GM19395 (cell line): ENCODE results near the gene AKR1D1.
A peak's percentile ranks its signal among the peaks of the same experiment; 100 is the strongest.
"Not testable (repeated sequence)": the region's sequence is repeated elsewhere in the genome, so short reads cannot be mapped to it uniquely, and the experiment has no call there.

ENCODE experiments used
- ATAC-seq: cut with Tn5 transposase; IDR thresholded peaks from one replicate; pipeline ENCODE4 v1.9.1; 2021; ENCODE audit warnings: mild to moderate bottlenecking, moderate library complexity; ENCODE audit not compliant: unreplicated experiment

Gene AKR1D1, protein sequence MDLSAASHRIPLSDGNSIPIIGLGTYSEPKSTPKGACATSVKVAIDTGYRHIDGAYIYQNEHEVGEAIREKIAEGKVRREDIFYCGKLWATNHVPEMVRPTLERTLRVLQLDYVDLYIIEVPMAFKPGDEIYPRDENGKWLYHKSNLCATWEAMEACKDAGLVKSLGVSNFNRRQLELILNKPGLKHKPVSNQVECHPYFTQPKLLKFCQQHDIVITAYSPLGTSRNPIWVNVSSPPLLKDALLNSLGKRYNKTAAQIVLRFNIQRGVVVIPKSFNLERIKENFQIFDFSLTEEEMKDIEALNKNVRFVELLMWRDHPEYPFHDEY

DNA sequence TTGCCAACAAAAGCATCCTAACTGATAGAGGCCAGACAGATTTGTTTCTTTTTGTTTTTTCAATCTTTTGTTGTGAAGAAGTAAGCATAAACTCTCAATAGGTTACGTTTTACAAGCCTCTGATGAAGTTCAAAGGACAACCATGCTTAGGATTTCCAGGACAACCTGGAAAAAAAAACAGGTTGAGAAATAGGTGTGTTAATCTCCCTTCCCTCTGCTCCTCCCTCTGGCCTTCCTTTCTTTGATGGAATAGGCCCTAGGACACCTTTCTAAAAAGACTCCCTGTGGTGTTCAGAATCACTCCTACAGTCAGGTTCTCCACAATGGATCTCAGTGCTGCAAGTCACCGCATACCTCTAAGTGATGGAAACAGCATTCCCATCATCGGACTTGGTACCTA, at the start of gene AKR1D1:
TSS of gene AKR1D1 (plus strand) at position 264 of the 400 bp plus-strand sequence. CDS start at position 324, 60 bp downstream.
- ATAC-seq: no peak

DNA sequence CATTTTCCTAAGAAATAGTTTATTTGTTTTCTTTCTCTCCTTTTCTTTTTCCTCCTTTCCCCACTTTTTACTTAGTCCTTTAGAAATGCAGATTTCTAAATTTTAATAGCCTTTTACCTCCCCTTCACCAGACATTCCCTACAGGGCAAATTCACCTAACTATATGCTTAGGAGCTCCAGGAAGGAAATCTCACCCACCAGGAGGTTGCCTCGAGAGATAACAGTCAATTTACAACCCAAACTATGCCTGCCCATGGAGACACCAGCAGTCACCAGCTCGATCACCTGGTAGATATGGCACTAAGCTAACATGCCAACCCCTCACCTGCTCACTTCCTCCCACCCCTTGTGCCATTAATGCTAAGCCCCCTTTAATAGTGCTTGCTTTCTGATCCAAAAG, 49.2 kb upstream of the AKR1D1 start:
- no peak for ATAC-seq

DNA sequence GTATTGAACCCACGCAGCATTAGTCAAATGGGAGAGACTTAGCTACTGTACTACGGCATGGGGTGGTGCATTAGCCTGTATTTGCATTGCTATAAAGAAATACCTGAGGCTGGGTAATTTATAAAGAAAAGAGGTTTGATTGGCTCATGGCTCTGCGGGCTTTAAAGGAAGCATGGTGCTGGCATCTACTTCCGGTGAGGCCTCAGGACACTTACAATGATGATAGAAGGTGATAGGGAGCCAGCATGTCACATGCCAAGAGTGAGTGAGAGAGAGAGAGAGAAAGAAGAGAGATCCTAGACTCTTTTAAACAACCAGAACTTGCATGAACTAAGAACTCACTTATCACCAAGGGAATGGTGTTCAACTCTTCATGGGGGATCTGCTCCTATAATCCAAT, 47.1 kb upstream of the AKR1D1 start:
- ATAC-seq: no peak

DNA sequence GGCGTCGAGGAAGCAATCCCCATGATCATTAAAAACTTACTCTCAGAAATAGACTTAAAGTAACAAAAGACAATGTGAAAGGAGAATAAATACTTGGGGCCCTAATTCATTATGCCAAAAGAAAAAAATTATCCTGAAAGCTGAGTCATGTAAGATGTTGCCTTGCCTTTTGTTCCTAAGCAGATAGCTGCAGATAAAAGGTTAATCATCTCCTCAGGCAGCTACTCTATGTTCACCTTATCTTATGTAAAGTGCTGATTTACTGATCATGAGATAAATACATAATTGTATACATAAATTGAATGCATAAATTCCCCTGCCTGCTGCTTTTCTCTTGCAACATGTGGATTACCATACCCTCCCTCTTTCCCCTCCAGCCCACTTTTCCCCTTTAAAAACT, 46.3 kb upstream of the AKR1D1 start:
- no peak for ATAC-seq

DNA sequence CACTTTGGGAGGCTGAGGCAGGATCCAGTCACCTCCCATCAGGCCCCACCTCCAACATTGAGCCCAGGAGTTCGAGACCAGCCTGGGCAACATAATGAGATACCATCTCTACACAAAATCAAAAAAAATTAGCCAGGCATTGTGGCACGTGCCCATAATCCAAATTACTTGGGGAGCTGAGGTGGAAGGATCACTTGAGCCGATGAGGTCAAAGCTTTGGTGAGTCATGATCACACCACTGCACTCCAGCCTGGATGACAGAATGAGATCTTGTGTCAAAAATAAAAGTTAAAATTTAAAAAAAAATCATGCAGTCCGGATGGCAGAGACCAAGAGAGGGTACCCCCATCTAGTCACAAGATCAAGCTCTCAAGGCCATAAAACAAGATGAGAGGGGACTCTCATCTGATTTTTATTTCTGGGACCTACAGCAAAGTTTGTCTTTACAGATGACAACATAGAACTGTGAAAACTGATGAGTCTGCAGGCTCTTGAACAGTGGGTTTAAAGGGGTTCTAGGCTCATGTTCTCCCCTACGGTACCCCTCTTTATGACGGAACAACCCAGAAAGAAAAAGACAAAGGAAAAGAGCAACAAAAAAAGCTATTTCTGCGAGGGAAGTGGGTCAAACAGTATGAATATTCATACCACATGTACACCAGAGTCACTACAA, 45.4 kb upstream of the AKR1D1 start:
- no peak for ATAC-seq

DNA sequence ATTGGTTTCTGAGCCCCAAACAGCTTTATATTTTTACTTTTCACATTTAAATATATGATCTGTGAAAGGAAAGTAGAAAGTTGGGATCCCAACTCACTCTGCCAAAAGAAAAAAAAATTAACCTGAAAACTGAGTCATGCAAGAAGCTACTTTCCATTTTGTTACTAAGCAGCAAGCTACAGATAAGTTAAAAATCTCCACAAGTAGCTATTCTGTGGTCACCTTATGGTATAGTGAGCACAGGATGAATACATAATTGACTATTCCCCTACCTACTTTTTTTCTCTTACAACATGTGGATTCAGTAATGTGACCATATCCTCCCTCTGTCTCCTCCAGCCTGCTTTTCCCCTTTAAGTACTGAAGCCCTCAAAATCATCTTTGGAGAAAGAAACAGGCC, 44.1 kb upstream of the AKR1D1 start:
- peak; percentile 72 for ATAC-seq

DNA sequence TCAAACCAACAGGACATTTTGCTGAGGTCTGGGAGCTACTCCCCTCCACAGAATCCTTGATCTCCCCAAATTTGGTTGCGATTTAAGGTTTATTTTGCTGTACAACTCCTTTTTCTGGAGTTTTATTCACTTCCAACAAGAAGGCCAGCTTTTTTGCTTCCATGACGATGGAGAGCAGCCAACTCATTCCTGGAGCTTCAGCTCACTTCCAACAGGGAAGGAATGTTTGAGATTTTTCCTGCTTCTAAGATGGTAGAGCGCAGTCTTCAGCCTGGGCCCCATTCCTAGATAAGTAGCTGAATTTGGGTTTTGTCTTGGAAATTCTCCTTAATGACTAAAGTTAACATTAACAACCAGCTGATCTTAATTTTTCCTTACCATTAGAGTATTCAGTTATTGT, 43.5 kb upstream of the AKR1D1 start:
- no peak for ATAC-seq

DNA sequence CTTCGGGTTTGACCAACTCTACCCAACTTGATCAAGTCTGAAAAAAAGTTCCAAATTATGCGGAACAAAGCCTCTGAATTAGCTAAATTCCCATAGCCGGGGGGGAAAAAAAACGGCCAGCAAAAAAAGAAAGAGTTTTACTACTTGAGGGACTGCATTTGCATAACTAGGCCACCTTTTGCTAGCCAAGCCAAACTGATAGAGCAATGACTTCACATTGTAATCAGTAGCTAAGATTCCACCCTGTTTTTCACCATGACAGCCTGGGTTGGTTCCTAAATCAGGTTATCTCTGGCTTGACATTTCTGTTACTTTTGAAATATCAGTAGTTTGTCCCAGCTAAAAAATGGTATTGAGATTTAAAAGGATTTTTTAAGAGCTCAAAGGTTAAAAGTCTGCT, 43.0 kb upstream of the AKR1D1 start:
- no peak for ATAC-seq

DNA sequence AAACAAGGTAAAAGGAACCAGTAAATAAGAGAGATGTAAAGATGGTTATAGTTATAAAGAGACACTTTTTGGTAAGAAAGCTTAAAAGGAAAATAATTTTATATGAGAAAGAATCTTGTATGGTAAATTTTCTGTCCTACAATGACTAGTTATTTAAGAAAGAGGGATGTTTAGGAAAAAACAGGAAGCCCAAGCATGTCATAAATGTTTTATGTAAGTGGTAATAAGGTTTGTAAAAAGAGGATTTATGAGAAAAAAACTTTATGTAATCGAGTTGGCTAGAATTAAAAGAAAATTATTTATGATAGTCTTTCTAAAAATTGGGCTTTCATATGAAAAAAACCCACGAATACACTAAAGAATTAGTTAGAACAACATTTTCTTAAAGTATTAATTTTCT, 40.1 kb upstream of the AKR1D1 start:
- no peak for ATAC-seq

DNA sequence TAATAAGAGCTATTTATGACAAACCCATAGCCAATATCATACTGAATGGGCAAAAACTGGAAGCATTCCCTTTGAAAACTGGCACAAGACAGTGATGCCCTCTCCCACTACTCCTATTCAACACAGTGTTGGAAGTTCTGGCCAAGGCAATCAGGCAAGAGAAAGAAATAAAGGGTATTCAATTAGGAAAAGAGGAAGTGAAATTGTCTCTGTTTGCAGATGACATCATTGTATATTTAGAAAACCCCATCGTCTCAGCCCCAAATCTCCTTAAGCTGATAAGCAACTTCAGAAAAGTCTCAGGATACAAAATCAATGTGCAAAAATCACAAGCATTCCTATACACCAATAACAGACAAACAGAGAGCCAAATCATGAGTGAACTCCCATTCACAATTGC, 36.2 kb upstream of the AKR1D1 start:
- ATAC-seq: not testable (repeated sequence)

DNA sequence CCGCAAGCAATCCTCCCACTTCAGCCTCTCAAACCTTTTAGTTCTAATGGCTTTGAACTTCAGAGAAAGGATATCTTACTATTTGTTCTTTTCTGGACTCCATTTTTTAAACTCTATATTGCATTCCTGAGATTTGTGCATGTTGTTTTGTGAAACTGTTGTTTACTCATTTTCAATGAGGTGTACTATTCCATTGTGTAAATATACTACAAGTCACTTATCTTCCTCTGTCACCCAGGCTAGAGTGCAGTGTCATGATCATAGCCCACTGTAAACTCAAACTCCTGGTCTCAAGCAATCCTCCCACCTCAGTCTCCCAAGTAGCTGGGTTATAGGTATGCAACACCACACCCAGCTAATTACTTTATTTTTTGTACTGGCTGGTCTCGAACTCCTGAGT, 31.4 kb upstream of the AKR1D1 start:
- ATAC-seq: no peak

DNA sequence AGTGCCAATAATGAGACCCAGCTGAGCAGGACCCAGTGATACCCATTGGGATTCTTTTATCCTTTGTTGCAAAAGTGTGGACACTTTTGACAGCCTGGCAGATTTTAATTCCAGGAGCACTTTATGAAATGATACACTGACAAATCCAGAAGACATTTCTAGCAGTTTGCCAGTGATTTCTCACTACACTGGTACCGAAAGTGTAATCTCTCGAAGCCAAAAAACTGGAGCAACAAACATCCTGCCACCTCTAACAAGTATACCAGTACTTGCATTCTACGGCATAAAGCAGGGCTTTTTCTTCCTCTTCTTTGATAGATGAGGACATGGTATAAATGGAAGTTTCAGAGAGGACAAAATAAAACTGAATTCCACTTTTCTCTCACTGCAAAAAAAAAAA, 28.4 kb upstream of the AKR1D1 start:
- no peak for ATAC-seq

DNA sequence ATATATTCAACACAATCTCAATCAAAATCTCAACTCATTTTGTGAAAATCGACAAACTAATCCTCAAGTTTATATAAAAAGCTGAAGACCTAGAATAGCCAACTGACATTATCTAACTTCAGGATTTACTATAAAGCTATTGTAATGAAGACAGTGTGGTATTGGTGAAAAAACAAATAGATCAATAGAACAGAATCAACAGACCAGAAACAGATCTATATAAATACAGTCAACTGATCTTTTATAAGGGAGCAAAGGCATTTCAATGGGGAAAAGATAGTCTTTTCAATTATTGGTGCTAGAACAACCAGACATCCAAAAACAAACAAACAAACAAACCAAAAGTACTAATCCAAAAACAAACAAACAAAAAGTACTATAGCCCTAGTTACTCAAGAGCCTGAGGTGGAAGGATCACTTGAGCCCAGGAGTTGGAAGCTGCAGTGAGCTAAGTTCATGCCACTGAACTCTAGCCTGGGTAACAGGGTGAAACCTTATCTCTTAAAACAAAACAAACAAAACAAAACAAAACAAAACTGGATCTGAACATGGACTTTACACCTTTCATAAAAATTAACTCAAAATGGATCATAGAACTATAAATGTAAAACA, 26.6 kb upstream of the AKR1D1 start:
- no peak for ATAC-seq

DNA sequence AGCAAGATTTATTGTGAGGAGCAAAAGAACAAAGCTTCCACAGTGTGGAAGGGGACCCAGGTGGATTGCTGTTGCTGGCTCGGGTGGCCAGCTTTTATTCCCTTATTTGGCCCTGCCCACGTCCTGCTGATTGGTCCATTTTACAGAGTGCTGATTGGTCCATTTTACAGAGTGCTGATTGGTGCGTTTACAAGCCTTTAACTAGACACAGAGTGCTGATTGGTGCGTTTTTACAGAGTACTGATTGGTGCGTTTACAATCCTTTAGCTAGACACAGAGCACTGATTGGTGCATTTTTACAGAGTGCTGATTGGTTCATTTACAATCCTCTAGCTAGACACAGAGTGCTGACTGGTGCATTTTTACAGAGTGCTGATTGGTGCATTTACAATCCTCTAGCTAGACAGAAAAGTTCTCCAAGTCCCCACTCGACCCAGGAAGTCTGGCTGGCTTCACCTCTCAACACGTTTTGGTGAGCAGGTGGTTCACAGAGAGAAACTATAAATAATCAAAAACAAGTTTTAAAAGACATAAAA, 24.5 kb upstream of the AKR1D1 start:
- not testable (repeated sequence) for ATAC-seq

DNA sequence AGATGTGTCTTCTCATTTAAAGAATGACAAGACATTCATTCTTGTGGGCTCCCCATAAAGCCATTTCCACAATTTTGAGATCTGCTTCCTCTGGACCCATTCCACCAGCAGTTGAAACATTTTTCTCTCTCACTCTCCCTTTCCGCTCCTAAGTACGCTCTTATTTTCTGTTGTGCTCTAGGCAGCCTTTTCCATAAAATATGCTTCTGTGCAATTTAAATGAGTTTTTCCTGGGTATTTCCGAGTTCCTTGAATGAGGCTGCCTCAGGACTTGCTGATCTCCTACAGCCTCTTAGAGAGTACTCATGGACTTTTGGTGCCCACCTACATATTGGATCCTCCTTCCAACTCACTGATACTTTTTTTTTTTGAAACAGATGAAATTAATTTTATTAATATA, 23.6 kb upstream of the AKR1D1 start:
- no peak for ATAC-seq

DNA sequence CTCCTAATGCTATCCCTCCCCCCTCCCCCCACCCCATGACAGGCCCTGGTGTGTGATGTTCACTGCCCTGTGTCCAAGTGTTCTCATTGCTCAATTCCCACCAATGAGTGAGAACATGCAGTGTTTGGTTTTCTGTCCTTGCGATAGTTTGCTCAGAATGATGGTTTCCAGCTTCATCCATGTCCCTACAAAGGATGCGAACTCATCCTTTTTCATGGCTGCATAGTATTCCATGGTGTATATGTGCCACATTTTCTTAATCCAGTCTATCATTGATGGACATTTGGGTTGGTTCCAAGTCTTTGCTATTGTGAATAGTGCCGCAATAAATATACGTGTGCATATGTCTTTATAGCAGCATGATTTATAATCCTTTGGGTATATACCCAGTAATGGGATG, 20.6 kb upstream of the AKR1D1 start:
- not testable (repeated sequence) for ATAC-seq

DNA sequence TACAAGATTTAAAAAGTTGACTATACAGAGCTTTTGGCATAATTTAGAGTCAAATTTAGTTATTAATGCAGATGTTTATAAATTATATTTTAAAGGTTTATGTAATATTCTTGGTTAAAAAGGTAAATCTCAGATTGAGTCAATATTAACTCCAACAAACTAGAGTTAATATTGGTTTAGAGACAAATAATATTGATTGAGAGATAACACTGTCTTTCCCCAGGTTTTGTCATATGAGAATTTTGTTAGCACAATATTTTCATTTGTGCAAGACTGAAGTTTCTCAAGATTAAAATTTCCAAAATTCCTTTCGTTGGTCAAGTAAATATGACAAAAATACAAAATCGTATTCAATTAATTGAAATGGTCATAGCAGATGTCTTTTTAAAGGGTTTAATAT, 12.9 kb upstream of the AKR1D1 start:
- no peak for ATAC-seq

DNA sequence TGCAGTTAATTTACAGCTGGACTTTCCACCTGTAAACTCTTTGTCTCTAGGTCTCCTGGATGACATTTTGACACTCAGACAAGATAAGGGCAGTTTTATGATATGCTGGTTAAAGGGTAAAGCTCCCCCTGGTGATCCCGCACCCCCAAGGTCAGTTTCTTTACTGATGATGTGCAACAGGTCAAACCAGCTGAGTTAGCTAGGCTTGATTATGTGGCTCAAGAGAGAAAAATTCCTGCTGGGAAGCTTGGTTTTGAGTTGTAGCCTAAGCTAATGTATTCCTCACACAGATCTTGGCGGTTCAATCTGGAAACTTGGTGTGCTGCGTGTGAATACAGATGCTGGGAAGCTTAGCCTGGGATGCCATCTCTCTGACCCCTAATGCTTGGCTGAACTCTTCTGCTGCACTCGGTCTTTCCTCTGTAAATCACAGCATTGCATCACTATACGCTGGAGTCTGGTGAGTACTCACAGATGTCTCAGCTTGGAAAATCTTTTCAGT, 11.4 kb upstream of the AKR1D1 start:
- no peak for ATAC-seq

DNA sequence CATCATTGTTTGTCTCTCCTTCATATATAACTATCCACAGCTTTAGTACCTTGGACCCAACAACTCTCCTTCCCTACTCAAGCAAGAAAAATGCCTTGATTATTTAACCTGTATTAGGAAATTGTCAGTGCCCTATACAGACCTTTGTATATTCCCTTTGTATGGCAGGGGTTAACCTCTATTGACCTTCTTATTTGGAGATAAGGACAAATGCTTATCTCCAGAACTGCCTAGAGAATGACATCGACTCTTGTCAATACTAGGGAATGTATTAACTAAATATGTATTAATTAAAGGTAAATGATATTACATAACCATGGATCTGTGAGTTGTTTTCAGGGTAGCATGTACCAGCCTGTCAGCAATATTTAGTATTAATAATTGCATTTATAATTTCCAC, 10.4 kb upstream of the AKR1D1 start:
- no peak for ATAC-seq

DNA sequence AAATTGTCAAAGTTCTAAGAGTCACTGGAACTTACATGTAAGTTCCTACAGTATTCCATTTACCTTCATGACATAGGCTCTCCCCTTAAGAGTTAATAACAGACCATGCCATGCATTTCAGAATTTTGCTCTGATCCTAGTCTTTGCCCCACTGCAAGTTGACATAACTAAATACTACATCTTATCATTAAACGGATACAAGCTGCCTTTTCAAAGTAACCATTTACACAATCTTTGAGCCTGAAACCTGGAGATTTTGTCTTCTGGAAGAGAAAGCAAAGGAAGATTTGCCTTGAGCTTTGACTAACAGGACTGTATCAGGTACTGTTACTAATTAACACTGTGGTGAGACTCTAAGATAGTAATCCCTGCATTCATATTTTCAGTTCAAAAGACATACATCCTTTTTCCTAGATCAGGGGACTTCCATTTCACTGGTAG, 9.3 kb upstream of the AKR1D1 start:
- ATAC-seq: peak; percentile 76

DNA sequence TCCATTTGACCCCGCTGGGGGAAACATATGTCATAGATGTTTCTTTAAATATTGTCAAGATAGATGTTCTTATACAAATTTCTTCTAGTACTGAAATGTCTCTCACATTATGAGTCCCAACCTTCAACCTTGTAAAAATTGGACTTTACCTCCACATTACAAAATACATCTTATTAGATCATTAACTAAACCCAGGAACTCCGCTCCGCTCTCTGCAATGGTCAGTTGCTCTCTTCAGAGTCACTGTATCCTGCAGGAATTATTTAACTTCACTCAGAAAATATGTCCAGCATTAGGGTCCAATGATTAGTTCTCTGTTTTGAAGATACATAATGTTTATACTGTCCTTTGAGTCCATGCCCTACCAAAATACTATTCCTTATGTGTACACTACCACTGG, 8.5 kb upstream of the AKR1D1 start:
- ATAC-seq: no peak

DNA sequence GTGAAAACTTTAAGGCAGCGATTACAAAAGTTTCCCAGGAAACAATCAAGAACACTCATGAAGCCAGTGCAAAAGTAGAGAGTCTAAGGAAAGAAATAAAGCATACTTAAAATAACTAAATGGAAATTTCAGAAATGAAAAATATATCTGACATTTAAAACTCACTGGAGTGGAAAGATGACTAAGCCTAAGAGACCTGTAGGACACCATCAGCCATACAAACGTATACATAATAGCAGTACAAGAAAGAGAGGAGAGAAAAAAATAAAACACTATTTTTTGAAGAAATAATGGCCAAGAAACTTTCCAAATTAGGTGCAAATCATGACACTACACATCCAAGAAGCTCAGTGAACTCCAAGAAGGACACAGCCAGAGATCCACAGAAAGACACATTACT, 5.4 kb upstream of the AKR1D1 start:
- ATAC-seq: no peak
